Hematopoietic multipotent progenitor cell treated with erythropoietin and hydrocortisone succinate and interleukin-3 and kit ligand, for 8 days (in vitro differentiated cells): ENCODE data around the gene R3HDM4.
A peak's percentile ranks its signal among the peaks of the same experiment; 100 is the strongest.
"Not testable (repeated sequence)": the region's sequence is repeated elsewhere in the genome, so short reads cannot be mapped to it uniquely, and the experiment has no call there.

Experiments
- DNase-seq: peaks from one replicate; pipeline ENCODE4 v3.0.0-alpha.2; 2015

The R3HDM4 gene

GRCh38 chr19:913080-913748, at the start of gene R3HDM4:
TSS of gene R3HDM4 (minus strand) at chr19:913219. CDS start at chr19:913157, 62 bp downstream.
- DNase-seq: peak; percentile 53

GRCh38 chr19:961866-962620, 49.0 kb upstream of the R3HDM4 start:
- DNase-seq: peak; percentile 93

- no peak for DNase-seq
Observed at GRCh38 chr19:960601-960938, 47.6 kb upstream of the R3HDM4 start.

- no peak for DNase-seq
Observed at GRCh38 chr19:960020-960419, 47.0 kb upstream of the R3HDM4 start.

GRCh38 chr19:958967-959855, 46.2 kb upstream of the R3HDM4 start:
- no peak for DNase-seq

- not testable (repeated sequence) for DNase-seq
Observed at GRCh38 chr19:957578-957977, 44.6 kb upstream of the R3HDM4 start.

GRCh38 chr19:956766-957440, 43.9 kb upstream of the R3HDM4 start:
- no peak for DNase-seq

GRCh38 chr19:955803-956765, 43.1 kb upstream of the R3HDM4 start:
- DNase-seq: no peak

GRCh38 chr19:954672-955494, 41.9 kb upstream of the R3HDM4 start:
- DNase-seq: no peak

GRCh38 chr19:954272-954671, 41.3 kb upstream of the R3HDM4 start:
- no peak for DNase-seq

- no peak for DNase-seq
Observed at GRCh38 chr19:953445-954271, 40.6 kb upstream of the R3HDM4 start.

- no peak for DNase-seq
Observed at GRCh38 chr19:952680-953444, 39.8 kb upstream of the R3HDM4 start.

GRCh38 chr19:952049-952679, 39.1 kb upstream of the R3HDM4 start:
- DNase-seq: no peak

GRCh38 chr19:950352-951066, 37.5 kb upstream of the R3HDM4 start:
- no peak for DNase-seq

GRCh38 chr19:948842-949496, 36.0 kb upstream of the R3HDM4 start:
- DNase-seq: no peak

GRCh38 chr19:947707-948539, 34.9 kb upstream of the R3HDM4 start:
- DNase-seq: no peak
